ENCODE measurements around the gene PDYN.
"Not testable (repeated sequence)": the region's sequence is repeated elsewhere in the genome, so short reads cannot be mapped to it uniquely, and the experiment has no call there.

The PDYN gene

DNA sequence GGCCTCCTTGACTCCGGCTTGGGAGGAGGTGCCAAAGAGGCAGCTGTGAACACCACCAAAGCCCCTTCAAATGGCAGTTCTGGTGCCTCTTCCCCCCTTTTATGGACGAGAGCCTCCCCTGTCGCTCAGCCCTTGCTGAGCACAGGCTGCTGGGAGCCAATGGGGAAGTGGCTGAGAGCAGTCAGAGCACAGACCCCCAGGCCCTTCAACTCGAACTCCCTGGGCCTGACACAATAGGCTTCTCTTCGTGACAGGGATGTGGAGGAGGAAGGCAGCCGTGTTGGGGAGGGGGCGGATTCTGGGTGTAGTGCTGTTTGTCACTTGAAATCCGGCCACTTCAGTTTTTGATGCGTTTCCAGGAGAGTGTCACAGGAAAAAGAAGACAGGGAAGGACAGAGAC is at the start of gene PDYN:
PDYN (minus strand) TSS at position 73 of the 400 bp plus-strand sequence. CDS start 10,974 bp downstream, outside the sequence.
- no peak for DNase-seq (ENCODE audit: low read depth in 2 of 2, low spot score in 1 of 2)

DNA sequence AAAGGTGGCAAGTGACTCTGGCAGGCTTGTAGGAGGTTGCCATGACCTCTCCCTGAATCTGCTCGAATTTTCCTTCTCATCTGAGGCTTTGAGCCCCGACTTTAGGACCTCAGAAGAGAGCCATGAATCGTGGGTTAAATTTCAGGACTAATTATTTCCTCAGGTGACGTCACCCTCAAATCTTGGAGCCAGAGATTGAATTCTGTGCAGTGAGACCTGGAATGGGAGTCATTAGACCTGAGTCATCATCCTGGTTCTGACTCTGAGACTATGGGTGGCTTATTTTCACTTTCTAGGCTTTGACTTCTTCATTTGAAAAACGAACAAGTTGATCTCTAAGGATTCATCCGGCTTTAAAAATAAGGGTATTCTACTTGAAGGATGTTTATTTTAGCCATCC is 48.5 kb upstream of the PDYN start:
- DNase-seq (ENCODE audit: low read depth in 2 of 2, low spot score in 1 of 2) = no peak

DNA sequence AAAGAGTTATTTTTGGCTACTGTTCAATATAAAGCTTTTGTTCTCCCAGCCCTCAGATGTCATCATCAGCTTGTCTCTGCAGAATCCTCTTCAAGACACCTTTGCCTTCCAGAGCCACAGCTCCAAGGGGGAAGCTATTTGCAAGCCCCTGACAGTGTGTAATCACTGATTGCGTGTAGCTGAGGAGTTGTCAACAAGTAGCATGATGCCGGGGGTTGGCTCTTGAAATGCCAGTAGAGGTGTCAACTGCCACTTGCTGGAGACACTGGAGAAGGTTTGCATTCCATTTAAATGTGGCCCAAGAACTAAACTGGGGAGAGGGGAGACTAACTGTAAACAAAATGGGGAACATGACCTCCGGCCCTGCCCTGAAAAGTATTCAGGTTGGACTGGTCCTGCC is 44.3 kb upstream of the PDYN start:
- DNase-seq (ENCODE audit: low read depth in 2 of 2, low spot score in 1 of 2) = no peak

DNA sequence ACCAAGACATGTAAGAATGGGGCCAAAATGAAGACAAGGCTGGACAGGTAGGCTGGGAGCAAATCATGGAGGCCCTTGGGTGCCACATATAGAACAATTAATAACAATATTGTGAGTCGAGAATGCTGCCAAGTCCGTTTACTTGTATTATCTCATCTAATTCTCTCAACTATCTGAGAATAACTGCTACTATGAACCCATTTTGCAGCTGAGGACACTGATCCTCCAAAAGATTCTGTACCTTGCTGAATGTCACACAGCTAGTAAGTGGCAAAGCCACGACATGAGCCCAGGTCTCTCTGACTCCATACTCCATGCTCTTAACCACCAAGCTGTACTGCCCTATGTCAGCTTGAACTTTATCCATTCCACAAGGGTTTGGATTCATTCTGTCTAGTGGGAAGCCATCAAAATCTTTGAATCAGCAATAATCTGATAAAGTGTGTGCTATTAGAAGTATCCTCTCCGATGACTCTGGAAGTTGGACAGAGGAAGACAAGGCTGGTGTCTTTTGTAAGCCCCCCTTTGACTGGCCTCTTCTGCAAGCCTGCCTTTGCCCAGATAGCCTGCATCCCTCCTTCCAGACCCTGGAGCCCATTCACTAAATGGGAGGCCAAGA is 43.5 kb upstream of the PDYN start:
- no peak for DNase-seq (ENCODE audit: low read depth in 2 of 2, low spot score in 1 of 2)

DNA sequence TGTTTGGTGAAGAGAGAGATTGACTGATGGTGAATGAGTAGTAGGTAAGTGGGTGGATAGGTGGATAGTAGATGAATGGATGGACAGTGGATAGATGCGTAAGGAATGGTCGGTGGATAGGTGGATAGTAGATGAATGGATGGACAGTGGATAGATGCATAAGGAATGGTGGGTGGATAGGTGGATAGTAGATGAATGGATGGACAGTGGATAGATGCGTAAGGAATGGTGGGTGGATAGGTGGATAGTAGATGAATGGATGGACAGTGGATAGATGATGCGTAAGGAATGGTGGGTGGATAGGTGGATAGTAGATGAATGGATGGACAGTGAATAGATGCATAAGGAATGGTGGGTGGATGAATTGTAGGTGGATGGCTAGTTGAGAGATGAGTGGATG is 42.5 kb upstream of the PDYN start:
- DNase-seq (ENCODE audit: low read depth in 2 of 2, low spot score in 1 of 2) = not testable (repeated sequence)

DNA sequence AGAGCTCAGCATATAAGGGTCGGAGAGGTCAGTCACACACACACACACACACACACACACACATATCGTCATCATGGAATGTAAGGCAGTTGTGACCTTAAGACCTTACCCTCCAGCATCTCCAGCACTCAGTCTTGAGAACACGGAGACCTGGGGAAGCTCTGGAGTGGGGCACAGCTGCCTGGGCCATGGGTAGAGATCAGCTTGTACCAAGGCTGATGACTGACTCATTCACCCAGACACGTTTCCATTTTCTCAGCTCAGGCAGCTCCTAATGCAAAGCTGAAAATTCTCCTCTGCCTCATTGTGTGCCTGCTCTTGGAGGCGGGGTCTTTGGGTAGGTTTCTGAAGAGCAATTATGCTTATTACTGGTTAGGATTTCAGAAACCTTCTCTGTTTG is 38.3 kb upstream of the PDYN start:
- no peak for DNase-seq (ENCODE audit: low read depth in 2 of 2, low spot score in 1 of 2)

DNA sequence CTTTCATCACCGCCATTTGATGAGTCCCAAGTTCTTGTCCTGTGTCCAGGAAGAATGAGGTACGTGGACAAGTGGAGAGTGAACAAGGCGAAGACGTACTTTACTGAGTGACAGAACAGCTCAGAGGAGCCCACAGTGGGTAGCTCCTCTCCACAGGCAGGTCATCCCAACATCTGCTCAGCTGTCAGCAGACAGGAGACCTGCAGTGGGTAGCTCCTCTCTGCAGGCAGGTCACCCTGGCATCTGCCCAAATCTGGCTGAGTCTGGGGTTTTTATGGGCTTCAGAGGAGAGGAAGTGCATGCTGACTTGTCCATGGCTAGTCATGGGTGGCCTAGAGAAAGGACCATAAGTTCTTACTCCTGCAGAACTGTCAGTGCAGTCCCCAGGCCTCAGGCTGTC is 32.7 kb upstream of the PDYN start:
- DNase-seq (ENCODE audit: low read depth in 2 of 2, low spot score in 1 of 2) = no peak

DNA sequence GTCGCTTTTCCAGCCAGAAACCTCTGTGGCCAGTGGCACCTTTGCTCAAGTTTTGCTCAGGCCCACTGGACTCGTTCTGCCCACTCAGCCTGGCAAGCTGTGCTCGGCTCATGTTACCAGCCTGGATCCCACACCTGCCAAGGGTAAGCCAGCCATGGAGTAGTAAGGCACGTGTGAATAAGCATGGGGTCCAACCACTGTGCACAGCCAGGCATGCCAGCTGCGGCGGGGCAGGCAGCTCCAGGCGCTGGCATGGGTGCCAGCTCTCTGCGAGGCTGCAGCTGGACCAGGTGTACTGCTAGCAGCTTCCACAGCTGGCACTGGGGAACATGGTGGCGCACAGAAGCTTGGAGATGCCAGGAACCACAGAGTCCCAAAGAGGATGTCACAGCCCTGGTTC is 32.1 kb upstream of the PDYN start:
- no peak for DNase-seq (ENCODE audit: low read depth in 2 of 2, low spot score in 1 of 2)

DNA sequence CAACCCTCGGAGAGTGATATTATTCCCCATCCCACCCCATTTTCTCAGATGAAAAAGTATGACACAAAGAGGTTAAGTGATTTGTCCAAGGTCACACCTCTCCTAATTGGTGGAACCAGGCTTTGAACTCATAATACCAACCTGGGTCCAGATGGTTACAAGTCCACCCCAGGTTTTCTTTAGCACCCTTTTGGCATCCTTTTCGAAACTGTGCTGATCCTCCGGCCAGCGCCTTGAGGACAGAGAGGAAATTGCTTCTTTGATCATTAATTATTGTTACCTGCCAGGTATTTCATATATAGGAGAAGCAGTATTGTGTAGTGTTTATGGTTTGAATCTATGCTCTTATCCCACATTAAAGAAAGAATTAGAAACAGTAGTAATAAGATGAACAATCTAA is 29.3 kb upstream of the PDYN start:
- DNase-seq (ENCODE audit: low read depth in 2 of 2, low spot score in 1 of 2) = no peak

DNA sequence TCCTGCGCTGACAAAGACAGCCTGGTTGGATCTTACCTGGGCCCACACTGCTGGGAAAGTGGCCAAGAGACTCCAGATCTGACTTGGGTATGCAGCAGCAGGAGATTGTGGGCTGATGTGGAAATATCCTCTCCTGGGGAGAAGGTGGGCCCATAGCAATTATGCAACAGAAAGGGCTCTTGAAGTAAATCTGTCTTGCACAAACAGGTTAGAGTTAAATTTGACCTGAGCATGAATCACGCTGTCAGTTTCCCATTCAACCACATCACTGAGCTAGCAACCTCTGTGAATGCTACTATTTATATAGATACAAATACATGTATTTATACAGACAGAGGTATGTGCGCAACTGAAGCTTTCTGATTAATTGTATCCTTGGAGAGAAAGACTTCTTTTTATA is 28.3 kb upstream of the PDYN start:
- DNase-seq (ENCODE audit: low read depth in 2 of 2, low spot score in 1 of 2) = no peak

DNA sequence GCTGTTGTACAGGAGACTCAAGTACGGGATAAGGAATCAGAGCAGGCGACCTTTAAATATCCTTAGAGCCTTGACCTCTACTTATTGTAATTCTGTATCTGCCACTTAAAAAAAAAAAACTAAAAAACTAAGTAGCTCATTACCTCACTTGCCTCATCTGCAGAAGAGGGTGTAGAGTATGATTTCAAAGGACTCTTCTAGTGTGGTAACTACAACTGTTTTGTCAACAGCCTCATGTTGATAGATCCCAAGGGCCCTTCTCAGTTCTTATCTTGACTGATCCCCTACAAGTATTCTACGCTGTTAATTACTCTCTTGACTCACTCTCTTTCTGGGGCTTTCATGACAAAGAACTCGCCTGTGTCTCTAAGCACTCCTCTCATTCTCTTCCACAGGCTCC is 16.7 kb upstream of the PDYN start:
- DNase-seq (ENCODE audit: low read depth in 2 of 2, low spot score in 1 of 2) = no peak

DNA sequence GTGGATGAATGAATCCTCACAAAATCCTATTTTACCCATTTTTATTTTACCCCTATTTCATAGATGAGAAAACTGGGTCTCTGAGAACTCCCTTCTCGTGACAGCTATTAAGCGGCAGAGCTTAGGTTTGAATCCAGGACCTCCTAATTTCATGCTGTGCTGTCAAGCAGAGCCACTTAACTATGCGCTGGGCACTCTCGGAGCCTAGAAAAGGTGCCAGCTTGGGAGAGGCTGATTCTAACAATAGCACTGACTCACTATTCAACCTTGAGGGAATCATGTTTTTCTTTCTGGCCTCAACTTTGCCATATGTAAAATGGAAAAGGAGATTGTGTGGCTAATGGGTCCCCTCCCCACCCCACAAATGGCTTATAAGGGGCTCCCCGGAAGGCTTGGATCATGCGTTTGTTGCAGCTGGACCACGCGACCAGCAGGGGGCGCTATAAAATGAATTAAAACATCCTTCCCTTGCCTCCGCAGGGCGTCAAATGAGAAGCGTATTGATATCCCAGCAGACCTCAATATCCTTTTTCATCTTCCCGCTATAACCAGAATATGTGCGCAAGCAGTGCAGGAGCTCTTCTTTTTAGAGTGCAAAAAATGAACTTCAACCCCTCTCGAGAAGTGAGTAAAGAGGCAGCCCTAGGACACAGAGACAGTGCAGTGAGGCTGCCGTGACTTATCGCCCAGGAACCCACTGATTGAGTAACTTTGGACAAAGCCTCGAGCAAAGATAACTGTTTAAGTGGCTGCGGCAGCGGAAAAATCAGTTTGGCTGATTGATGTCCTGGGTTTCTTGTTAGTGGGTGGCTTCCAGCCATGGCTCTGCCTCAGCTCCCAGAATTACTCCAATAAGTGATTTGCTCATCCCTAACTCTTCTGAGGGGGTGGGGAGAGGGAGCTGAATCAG is 12.8 kb upstream of the PDYN start:
- DNase-seq (ENCODE audit: low read depth in 2 of 2, low spot score in 1 of 2) = peak in 1 of 2 donors; percentile 5

DNA sequence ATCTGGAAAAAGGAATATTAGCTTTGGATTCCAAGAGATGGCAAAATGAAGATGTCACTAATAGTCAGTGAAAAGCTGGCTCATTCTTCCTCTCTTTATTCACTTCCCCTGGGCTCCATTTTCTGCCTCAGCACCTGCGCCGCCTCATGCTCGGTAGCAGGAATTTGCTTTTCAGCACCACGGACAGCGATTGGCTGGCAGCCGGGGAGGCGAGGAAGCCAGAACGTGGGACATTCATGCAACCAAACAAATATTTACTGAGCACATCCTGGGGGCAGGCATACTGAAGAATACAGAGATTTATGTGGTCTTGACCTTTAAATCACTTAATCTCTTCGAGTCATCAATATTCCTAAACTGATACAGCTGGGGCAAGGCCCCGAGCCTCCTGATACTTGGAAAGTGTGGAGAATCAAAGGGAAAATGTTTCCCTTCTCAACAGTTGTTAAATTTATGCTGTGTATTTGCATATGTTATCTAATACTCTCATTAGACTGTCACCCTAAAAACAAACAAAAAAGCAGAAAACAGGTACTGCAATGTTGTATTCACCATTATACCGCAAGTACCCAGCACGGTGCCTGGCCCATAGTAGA is 12.1 kb upstream of the PDYN start:
- peak in 1 of 2 donors; percentile 17 for DNase-seq (ENCODE audit: low read depth in 2 of 2, low spot score in 1 of 2)

DNA sequence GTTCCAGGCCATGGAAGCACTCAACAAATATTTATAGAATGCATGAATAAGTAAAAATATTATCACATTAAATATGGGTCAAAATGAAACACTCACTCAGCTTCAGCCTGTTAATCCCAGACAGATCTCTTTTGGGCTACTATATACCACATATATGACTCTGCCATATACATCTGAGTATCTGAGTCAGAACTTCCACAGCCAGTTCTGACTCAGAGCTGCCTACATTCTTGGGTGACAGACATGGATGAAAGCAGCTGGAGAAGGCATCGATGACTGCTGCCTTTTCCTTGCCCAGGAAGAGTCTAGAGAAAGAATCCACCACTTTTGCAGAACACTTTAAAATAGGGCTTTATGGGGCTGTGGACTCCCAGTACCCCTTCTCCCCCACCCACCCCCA is 11.5 kb upstream of the PDYN start:
- DNase-seq (ENCODE audit: low read depth in 2 of 2, low spot score in 1 of 2) = no peak

DNA sequence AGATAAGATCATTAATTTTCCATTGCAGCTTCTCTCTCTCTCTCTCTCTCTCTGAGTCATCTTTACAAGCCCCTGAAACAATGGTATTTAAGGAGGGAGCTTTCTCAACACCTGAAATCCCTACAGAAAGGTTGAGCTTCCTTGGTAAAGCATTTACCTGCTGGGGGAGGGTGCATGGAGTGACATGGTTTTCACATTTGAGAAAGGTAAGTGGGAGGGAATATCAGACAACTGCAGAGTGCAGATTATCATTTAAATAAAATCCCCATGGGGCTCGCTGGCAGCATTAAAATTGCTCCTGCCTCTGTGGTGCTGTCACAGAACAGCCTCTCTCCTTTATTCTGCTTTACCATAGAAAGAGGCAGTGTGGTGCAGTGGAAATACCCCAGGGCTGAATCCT is 10.3 kb upstream of the PDYN start:
- DNase-seq (ENCODE audit: low read depth in 2 of 2, low spot score in 1 of 2) = no peak

DNA sequence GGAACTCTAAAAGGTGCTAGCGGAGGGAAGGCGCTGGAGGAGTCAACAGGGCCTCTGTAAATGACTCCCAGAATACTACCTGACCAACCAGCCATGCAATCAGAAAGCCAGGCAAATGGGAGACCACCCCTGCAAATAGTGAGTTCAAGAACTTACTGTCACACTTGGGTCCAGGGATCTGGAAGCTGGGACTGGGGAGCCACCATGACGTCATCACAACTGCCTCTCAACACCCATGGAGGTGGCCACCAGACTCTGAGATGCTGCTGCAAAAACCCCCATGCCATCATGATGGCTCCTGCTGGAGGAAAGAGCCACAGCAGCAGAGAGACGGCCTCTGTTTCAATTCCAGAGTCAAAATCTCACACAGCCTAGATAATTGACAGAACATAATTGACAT is 8.5 kb upstream of the PDYN start:
- DNase-seq (ENCODE audit: low read depth in 2 of 2, low spot score in 1 of 2) = no peak

DNA sequence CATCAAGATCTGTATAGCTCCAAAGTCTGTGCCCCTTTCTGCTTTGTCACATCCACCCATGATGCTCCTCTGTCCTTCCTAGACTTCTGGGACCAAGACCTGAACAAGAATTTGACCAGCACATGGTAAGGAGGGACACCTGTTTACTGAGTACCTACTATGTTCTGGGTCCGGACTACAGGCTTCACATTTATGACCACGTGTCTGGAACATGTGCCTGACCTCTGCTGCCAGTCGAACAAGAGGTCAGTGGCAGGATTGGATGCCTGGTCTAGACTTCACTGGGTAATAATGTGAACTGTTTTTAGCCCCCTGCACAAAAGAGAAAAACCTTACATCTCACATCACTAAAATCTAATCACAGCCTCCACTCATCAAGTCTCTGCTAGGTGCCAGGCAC is 7.3 kb upstream of the PDYN start:
- DNase-seq (ENCODE audit: low read depth in 2 of 2, low spot score in 1 of 2) = no peak

DNA sequence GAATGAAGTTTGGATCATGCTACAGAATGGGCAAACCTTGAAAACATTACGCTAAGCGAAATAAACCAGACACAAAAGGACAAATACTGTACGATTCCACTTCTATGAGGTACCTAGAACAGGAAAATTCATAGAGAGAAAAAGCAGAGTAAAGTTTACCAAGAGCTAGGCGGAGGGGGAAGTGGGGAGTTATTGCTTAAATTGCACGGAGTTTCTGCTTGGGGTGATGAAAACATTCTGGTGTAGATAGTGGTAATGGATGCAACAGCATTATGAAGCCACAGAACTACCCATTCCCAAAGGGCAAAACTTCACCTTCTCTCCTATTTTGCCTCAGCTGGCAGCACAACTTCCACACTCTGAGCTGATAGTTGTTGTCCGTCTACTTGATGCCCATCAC is 6.4 kb upstream of the PDYN start:
- no peak for DNase-seq (ENCODE audit: low read depth in 2 of 2, low spot score in 1 of 2)

DNA sequence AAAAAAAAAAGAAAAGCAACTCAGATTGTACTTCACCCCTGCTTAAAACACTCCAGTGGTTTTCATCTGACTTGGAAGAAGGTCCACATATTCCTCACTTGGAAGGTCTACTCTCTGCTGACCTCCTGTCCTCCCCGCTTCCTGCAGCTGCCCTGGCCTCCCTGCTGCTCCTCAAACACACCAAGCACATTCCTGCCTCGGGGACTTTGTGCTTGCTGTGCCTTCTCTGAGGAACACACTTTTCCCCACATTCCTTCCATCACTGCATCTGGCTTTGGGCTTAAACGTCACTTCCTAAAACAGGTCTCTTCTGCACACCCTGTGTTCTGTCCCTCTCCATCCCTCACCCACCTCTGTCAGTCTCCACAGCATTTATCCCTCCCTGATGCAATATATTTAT is 4.9 kb upstream of the PDYN start:
- no peak for DNase-seq (ENCODE audit: low read depth in 2 of 2, low spot score in 1 of 2)

DNA sequence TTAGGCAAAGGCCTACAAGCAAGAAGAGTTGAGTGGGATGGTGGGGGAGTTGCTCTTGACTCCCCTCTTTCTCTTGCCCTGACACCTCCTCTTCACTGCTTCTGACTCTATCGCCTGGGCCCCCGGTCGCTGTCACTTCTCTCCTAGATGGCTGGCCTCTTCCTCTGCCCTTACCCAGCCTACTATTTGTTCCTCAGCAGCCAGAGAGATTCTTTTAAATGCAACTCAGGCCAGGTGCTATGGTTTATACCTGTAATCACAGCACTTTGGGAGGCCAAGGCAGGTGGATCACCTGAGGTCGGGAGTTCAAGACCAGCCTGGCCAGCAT is 4.3 kb upstream of the PDYN start:
- DNase-seq (ENCODE audit: low read depth in 2 of 2, low spot score in 1 of 2) = no peak

DNA sequence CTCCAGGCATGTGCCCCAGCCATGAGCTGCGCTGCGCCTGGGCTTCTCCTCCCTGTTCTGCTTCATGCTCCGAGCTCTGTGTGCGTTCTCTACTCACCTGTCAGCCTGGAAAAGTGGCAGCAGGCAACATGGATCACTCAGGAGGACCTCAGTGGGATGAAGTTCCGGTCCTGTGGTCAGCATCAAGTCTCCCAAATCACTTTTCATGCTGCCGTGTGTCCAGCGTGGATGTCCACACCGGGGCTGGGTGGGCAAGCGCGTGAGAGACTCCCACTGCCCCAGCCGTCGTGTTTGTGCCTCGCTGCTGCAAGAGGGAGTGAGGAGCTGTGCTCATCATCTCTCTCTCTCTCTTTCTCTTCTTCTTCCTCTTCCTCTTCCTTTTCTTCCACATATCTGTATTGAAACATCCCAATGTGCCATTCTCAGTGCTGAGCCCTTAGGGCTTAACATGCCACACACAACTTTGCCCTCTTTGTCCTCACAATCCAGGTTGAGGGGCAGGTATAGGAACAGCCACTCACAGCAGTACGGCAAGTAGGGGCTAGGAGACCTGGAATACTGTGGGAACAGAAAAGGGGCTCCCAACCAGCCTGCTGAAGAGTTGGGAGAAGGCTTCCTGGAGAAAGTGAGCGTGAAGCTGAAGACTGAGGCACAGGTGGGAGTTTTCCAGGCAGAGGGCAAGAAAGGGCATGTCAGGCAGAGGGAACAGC is 3.8 kb upstream of the PDYN start:
- DNase-seq (ENCODE audit: low read depth in 2 of 2, low spot score in 1 of 2) = no peak

Data from stimulated activated CD8-positive, alpha-beta memory T cell treated with anti-CD3 and anti-CD28 coated beads, Interleukin-4, amount 100 ng/mL, for 1 hour (primary cell).